Activated CD8-positive, alpha-beta T cell treated with anti-CD3 and anti-CD28 coated beads for 36 hours (primary cell): ENCODE data around the gene NIN. TPM values are rescaled to one million over a fixed set of nuclear protein-coding genes. Genes with fewer than 3 reads are reported as not detected.

ENCODE experiments used
- ATAC-seq: fragments of 200-7000 bp; cut with Tn5 transposase; one replicate; pipeline ENCODE4 v1.10.0; 2021; ENCODE audit warnings: mild to moderate bottlenecking, moderate library complexity
- CTCF ChIA-PET: fragments of 350-600 bp; sonication (Branson Sonifier 250); formaldehyde crosslinking; loops from one replicate; lab custom pipeline; 2021; ENCODE audit warnings: antibody characterized with exemption; lab: Charles Lee
- POLR2A ChIA-PET: fragments of 350-600 bp; sonication (Branson Sonifier 250); formaldehyde crosslinking; loops from one replicate; lab custom pipeline; 2021; ENCODE audit warnings: antibody characterized with exemption; lab: Charles Lee
- DNase-seq: peaks from one replicate; pipeline ENCODE4 v3.0.0-alpha.2; 2020
- H3K27ac Mint-ChIP-seq: one replicate; pipeline ENCODE4 v1.8.0; 2021; ENCODE audit warnings: mild to moderate bottlenecking, mixed read lengths
- H3K27me3 Mint-ChIP-seq: one replicate; pipeline ENCODE4 v1.8.0; 2021; ENCODE audit warnings: mixed read lengths
- H3K36me3 Mint-ChIP-seq: one replicate; pipeline ENCODE4 v1.8.0; 2021; ENCODE audit warnings: low read depth, mixed read lengths
- H3K4me1 Mint-ChIP-seq: one replicate; pipeline ENCODE4 v1.8.0; 2021; ENCODE audit warnings: low read depth, mixed read lengths
- H3K4me3 Mint-ChIP-seq: one replicate; pipeline ENCODE4 v1.8.0; 2021; ENCODE audit warnings: mild to moderate bottlenecking, moderate library complexity, mixed read lengths
- H3K9me3 Mint-ChIP-seq: one replicate; pipeline ENCODE4 v1.8.0; 2021; ENCODE audit warnings: mixed read lengths
- CTCF ChIP-seq: fragments of 200-600 bp; IDR thresholded peaks from one replicate; pipeline ENCODE4 v1.8.0; 2022; ENCODE audit warnings: antibody characterized with exemption, mild to moderate bottlenecking
- intact Hi-C: fragments of 100-400 bp; cut with micrococcal nuclease; formaldehyde crosslinking; loops from one replicate; pipeline ENCODE4 v1.10.0; 2022
- total RNA-seq, 2 experiments: library from RNA; stranded (reverse); gene quantifications; one replicate each; pipeline ENCODE4 v1.2.3, GENCODE V29; 2021

NIN gene
- total RNA-seq, 2 experiments from 2014 or later = 71.9 to 72.8 TPM

- ChIA-PET CTCF (interaction anchor here (1.3 to 1.7 kb wide), 3 partner anchors 9 to 51 kb away, joined by 3 to 5 read pairs (median 5); no protein-coding TSS in a partner anchor), POLR2A (no interaction called here)
- H3K36me3 Mint-ChIP-seq = peaks cover 37% of the 10 kb centered on the region
- no peak overlapping the region for H3K4me3 Mint-ChIP-seq
- DNase-seq = no peak
- intact Hi-C loops = no loop called here
- H3K27ac Mint-ChIP-seq = no peak overlapping the region
- no peak for TF ChIP-seq CTCF
- no peaks in the 10 kb centered on the region for H3K27me3 Mint-ChIP-seq
- no peaks in the 10 kb centered on the region for H3K9me3 Mint-ChIP-seq
- peaks cover 61% of the 10 kb centered on the region for H3K4me1 Mint-ChIP-seq
- no peak for ATAC-seq
Observed at GRCh38 chr14:50808053-50808452, 22.9 kb downstream of the NIN start.

GRCh38 chr14:50806241-50806933 lies 24.6 kb downstream of the NIN start:
- TF ChIP-seq CTCF = no peak
- H3K9me3 Mint-ChIP-seq = no peaks in the 10 kb centered on the region
- no peaks in the 10 kb centered on the region for H3K27me3 Mint-ChIP-seq
- ATAC-seq (no peak), DNase-seq (no peak)
- intact Hi-C loops = no loop called here
- H3K36me3 Mint-ChIP-seq = peaks cover 37% of the 10 kb centered on the region
- H3K4me1 Mint-ChIP-seq = peaks cover 58% of the 10 kb centered on the region
- ChIA-PET POLR2A (interaction anchor here (1.1 to 1.5 kb wide), 2 partner anchors 11 to 17 kb away, joined by 3 to 5 read pairs; no protein-coding TSS in a partner anchor), CTCF (interaction anchor here (1.1 to 1.2 kb wide), 2 partner anchors 10 to 33 kb away, joined by 3 read pairs; no protein-coding TSS in a partner anchor)
- H3K4me3 Mint-ChIP-seq = no peak overlapping the region
- H3K27ac Mint-ChIP-seq = no peak overlapping the region

GRCh38 chr14:50805396-50805795 lies 25.6 kb downstream of the NIN start:
- no peak overlapping the region for H3K4me3 Mint-ChIP-seq

GRCh38 chr14:50804181-50804721 lies 26.7 kb downstream of the NIN start:
- no peak for ATAC-seq
- peak overlapping the region; percentile 28 for H3K27ac Mint-ChIP-seq

More at GRCh38 chr14:50805396-50805795, 25.6 kb downstream of the NIN start:
- Mint-ChIP-seq H3K9me3 (no peaks in the 10 kb centered on the region), H3K27ac (no peak overlapping the region), H3K36me3 (peaks cover 35% of the 10 kb centered on the region), H3K4me1 (peaks cover 58% of the 10 kb centered on the region), H3K27me3 (no peaks in the 10 kb centered on the region)
- DNase-seq (no peak), ATAC-seq (no peak)
- intact Hi-C loops = no loop called here
- POLR2A ChIA-PET = interaction anchor here (0.6 to 1.0 kb wide), 2 partner anchors 18 to 19 kb away, joined by 3 read pairs; no protein-coding TSS in a partner anchor
- CTCF ChIA-PET = interaction anchor here (1.3 to 5.4 kb wide), 2 partner anchors 28 to 54 kb away, joined by 4 to 25 read pairs; no protein-coding TSS in a partner anchor
- no peak for TF ChIP-seq CTCF

More at GRCh38 chr14:50804181-50804721, 26.7 kb downstream of the NIN start:
- no peak for DNase-seq
- no peaks in the 10 kb centered on the region for H3K27me3 Mint-ChIP-seq
- ChIA-PET POLR2A (interaction anchor here (0.9 to 1.5 kb wide), 2 partner anchors 10 to 25 kb away, joined by 5 to 6 read pairs; no protein-coding TSS in a partner anchor), CTCF (interaction anchor here (0.6 to 5.4 kb wide), 5 partner anchors 8 to 61 kb away, joined by 3 to 25 read pairs (median 4); no protein-coding TSS in a partner anchor)
- no peak overlapping the region for H3K4me3 Mint-ChIP-seq
- H3K4me1 Mint-ChIP-seq = peaks cover 51% of the 10 kb centered on the region
- no peaks in the 10 kb centered on the region for H3K9me3 Mint-ChIP-seq
- intact Hi-C loops = no loop called here
- no peak for TF ChIP-seq CTCF
- H3K36me3 Mint-ChIP-seq = peaks cover 33% of the 10 kb centered on the region
